ENCODE results near the gene NUP93. TPM values are rescaled to one million over a fixed set of nuclear protein-coding genes. Genes with fewer than 3 reads are reported as not detected.

NUP93 gene
- polyA plus RNA-seq, 1 experiment = 61.2 TPM

DNA sequence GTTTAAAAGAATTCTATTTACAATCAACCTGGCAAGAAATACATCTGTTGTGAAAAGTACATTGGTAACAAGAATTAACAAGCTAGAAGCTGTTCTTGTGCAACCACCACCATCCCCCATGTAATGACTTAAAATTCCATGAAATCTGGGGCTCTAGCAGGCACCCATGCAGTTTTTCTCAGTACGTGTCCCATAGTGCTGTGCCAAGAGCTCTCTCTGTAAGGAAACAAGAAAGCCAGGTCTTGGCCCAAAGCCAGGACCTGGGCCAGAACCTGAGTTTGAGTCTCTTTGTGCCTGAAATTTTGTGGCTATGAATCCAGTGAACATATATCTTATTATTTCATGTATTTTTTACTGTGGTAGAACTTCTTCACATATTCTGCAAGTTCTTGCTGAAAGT is 46.6 kb downstream of the NUP93 start:
- no peak overlapping the region for H3K4me3 ChIP-seq (ENCODE audit: low read depth, low read length)
- H3K36me3 ChIP-seq (ENCODE audit: control insufficient read depth, insufficient read depth, low read length) = no peaks in the 10 kb centered on the region
- no peak for DNase-seq (ENCODE audit: low read depth)
- TF ChIP-seq, protein P1, sequence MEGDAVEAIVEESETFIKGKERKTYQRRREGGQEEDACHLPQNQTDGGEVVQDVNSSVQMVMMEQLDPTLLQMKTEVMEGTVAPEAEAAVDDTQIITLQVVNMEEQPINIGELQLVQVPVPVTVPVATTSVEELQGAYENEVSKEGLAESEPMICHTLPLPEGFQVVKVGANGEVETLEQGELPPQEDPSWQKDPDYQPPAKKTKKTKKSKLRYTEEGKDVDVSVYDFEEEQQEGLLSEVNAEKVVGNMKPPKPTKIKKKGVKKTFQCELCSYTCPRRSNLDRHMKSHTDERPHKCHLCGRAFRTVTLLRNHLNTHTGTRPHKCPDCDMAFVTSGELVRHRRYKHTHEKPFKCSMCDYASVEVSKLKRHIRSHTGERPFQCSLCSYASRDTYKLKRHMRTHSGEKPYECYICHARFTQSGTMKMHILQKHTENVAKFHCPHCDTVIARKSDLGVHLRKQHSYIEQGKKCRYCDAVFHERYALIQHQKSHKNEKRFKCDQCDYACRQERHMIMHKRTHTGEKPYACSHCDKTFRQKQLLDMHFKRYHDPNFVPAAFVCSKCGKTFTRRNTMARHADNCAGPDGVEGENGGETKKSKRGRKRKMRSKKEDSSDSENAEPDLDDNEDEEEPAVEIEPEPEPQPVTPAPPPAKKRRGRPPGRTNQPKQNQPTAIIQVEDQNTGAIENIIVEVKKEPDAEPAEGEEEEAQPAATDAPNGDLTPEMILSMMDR (IDR thresholded peaks at IDR 0.05; ENCODE audit: insufficient read depth, low read depth, low read length) = no peak
- no peaks in the 10 kb centered on the region for H3K27me3 ChIP-seq (ENCODE audit: control insufficient read depth, insufficient read depth, low read length)
- CTCF ChIA-PET = interaction anchor here (1.0 to 1.8 kb wide), 3 partner anchors 9 to 17 kb away, joined by 3 to 9 read pairs (median 4); no protein-coding TSS in a partner anchor
- POLR2A ChIA-PET = no interaction called here

DNA sequence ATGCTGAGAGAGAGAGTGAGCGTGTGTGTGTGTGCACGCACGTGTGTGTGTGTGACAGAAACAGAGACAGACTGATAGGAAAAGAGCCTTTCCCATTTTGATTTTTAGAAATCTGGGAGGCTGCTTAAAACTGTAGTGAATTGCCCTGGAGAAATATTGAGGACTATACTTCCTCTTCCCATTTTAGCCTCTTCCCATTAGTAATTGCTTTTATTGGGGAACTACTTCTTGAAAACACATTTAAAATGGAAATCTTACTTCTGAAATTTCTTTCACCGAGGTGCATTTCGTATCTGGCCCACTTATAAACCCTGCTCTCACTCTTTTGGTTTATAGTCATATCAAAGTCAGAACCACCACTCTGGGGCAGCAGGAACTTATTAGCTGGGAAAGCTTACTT is 47.1 kb downstream of the NUP93 start:
- Histone ChIP-seq H3K27me3 (ENCODE audit: control insufficient read depth, insufficient read depth, low read length) (no peaks in the 10 kb centered on the region), H3K36me3 (ENCODE audit: control insufficient read depth, insufficient read depth, low read length) (no peaks in the 10 kb centered on the region), H3K4me3 (ENCODE audit: low read depth, low read length) (no peak overlapping the region)
- TF ChIP-seq, protein P1 (IDR thresholded peaks at IDR 0.05; ENCODE audit: insufficient read depth, low read depth, low read length) = no peak
- no peak for DNase-seq (ENCODE audit: low read depth)
- ChIA-PET POLR2A (no interaction called here), CTCF (interaction anchor here (0.9 to 1.8 kb wide), 5 partner anchors 10 to 75 kb away, joined by 3 to 14 read pairs (median 4); no protein-coding TSS in a partner anchor)

DNA sequence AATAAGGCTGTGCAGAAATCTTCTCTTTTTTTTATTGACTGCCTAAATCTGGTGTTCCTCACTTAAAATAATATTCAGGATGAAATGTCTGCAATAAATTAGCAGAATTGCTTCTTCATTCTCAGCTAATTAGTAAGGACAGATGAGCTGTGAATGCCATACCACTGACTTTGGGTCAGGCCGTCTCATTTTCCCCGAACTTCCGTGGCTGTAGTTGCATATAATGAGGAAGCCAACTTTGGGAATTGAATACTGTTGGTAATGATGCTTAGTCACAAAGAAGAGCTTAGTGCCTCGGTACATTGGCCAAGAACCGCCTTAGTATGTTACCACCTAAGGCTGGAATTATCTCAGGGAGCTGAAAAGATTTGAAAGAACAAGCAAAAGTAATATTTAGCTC is 47.6 kb downstream of the NUP93 start:
- Histone ChIP-seq H3K27me3 (ENCODE audit: control insufficient read depth, insufficient read depth, low read length) (no peaks in the 10 kb centered on the region), H3K4me3 (ENCODE audit: low read depth, low read length) (no peak overlapping the region), H3K36me3 (ENCODE audit: control insufficient read depth, insufficient read depth, low read length) (no peaks in the 10 kb centered on the region)
- CTCF ChIA-PET = interaction anchor here (0.9 to 1.8 kb wide), 4 partner anchors 9 to 74 kb away, joined by 3 to 14 read pairs (median 6); no protein-coding TSS in a partner anchor
- POLR2A ChIA-PET = no interaction called here
- TF ChIP-seq, protein P1 (IDR thresholded peaks at IDR 0.05; ENCODE audit: insufficient read depth, low read depth, low read length) = no peak
- DNase-seq (ENCODE audit: low read depth) = no peak

DNA sequence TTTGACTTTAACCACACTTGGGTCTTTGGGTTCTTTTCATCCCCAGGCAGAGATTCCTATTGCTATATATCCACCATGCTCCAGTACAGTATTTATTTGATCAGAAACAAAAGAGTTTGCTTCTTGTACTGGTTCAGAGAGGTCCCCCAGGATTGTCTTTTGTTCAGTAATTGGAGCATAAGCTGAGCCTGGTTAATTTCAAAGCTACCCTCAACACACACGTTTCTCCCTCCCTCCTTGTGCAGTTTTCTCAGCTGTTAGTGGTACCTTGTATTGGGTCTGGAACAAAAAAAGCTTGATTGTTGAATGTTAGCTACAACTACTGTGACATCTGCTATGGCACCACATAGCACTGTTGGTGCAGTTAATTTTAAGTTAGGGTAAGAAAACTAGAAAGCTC is 50.0 kb downstream of the NUP93 start:
- no peak overlapping the region for H3K4me3 ChIP-seq (ENCODE audit: low read depth, low read length)
- TF ChIP-seq, protein P1 (IDR thresholded peaks at IDR 0.05; ENCODE audit: insufficient read depth, low read depth, low read length) = no peak
- H3K36me3 ChIP-seq (ENCODE audit: control insufficient read depth, insufficient read depth, low read length) = no peaks in the 10 kb centered on the region
- no peak for DNase-seq (ENCODE audit: low read depth)
- H3K27me3 ChIP-seq (ENCODE audit: control insufficient read depth, insufficient read depth, low read length) = no peaks in the 10 kb centered on the region
- POLR2A ChIA-PET = no interaction called here
- CTCF ChIA-PET = interaction anchor here (1.1 to 1.9 kb wide), 4 partner anchors 8 to 72 kb away, joined by 3 to 8 read pairs (median 4); no protein-coding TSS in a partner anchor

DNA sequence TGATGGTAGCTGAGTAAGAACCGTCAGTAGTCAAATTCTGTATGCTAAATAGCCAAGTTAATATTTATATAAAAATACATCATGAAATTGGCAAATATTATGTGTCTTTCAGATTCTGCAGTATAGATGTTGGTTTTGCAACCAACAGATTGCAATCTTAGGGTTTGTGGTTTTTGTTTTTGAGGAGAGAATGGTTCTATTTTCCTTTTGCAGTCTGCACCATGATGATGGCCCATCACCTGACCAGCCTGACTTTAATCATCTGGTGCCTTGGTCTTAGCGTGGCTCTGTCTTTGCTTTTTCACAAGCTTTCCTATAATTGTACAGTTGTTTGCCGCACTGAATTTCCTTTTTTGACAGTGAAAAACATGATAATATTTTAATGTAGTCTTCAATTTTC is 50.7 kb downstream of the NUP93 start:
- CTCF ChIA-PET = interaction anchor here (1.1 to 1.4 kb wide), 3 partner anchors 12 to 71 kb away, joined by 3 to 4 read pairs (median 3); no protein-coding TSS in a partner anchor
- H3K36me3 ChIP-seq (ENCODE audit: control insufficient read depth, insufficient read depth, low read length) = no peaks in the 10 kb centered on the region
- POLR2A ChIA-PET = no interaction called here
- no peaks in the 10 kb centered on the region for H3K27me3 ChIP-seq (ENCODE audit: control insufficient read depth, insufficient read depth, low read length)
- DNase-seq (ENCODE audit: low read depth) = no peak
- TF ChIP-seq, protein P1 (IDR thresholded peaks at IDR 0.05; ENCODE audit: insufficient read depth, low read depth, low read length) = no peak
- H3K4me3 ChIP-seq (ENCODE audit: low read depth, low read length) = no peak overlapping the region

All from BJ (cell line).